ENCODE measurements around the gene PCDHGA5.
"Not testable (repeated sequence)": the region's sequence is repeated elsewhere in the genome, so short reads cannot be mapped to it uniquely, and the experiment has no call there.

PCDHGA5 gene

DNA sequence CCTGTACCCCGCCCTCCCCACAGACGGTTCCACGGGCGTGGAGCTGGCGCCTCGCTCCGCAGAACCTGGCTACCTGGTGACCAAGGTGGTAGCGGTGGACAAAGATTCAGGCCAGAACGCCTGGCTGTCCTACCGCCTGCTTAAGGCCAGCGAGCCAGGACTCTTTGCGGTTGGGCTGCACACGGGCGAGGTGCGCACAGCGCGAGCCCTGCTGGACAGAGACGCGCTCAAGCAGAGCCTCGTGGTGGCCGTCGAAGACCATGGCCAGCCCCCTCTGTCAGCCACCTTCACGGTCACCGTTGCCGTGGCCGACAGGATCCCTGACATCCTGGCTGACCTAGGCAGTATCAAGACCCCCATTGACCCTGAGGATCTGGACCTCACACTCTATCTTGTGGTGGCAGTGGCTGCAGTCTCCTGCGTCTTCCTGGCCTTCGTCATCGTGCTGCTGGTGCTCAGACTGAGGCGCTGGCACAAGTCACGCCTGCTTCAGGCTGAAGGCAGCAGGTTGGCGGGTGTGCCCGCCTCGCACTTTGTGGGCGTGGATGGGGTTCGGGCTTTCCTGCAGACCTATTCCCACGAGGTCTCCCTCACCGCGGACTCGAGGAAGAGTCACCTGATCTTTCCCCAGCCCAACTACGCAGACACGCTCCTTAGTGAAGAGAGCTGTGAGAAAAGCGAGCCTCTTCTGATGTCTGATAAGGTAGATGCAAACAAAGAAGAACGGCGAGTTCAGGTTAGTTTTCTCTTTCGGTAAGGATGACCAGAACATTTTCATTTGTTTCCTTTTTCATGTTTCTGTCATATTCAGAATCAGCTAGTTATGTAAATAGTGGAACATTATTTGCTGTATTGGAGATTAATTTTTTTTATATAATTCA is 2.3 kb downstream of the PCDHGA5 start:
- TF ChIP-seq ZNF274 (IDR thresholded peaks at IDR 0.05; ENCODE audit: low read depth, low read length), result no peak
- H3K4me3 ChIP-seq (ENCODE audit: low read length), result no peak overlapping the region

DNA sequence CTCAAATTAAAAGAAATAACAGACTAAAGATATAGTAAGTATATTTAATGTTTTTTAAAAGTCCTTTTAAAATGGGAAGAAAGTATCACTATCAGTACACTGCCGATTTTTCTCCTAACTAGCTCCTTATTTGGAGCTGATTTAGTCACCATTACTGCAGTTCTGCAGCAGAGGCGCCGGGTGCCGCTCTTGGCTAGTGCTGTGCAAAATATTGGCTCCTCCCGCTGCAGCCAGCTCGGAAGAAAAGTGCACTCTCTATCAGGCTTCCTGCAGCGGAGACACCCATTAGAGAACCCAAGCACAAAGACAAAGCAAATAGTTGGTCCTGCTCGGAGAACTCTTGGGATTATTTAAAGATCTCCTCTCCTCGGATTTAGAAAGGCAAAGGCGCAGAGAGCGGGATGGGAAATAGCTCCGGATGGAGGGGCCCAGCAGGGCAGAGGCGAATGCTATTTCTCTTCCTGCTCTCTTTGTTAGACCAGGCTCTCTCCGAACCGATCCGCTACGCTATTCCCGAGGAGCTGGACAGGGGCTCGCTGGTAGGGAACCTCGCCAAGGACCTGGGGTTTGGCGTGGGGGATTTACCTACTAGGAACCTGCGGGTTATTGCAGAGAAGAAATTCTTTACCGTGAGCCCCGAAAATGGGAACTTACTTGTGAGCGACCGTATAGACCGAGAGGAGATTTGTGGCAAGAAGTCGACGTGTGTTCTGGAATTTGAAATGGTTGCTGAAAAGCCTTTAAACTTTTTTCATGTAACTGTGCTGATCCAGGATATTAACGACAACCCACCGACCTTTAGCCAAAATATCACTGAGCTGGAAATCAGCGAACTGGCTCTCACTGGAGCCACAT is 6.3 kb downstream of the PCDHGA5 start, which contains the start of gene PCDHGB3:
PCDHGB3 (plus strand) TSS at position 249 of the 855 bp plus-strand sequence; CDS start at position 402, 153 bp downstream.
- no peak for TF ChIP-seq ZNF274 (IDR thresholded peaks at IDR 0.05; ENCODE audit: low read depth, low read length)
- H3K4me3 ChIP-seq (ENCODE audit: low read length), result peak within 1 kb of the TSS; percentile 43; the same call in 1 of the 2 replicates

GRCh38 chr5:141371572-141372475 is 7.9 kb downstream of the PCDHGA5 start:
- TF ChIP-seq ZNF274 (IDR thresholded peaks at IDR 0.05; ENCODE audit: low read depth, low read length), result no peak
- H3K4me3 ChIP-seq (ENCODE audit: low read length), result no peak overlapping the region

DNA sequence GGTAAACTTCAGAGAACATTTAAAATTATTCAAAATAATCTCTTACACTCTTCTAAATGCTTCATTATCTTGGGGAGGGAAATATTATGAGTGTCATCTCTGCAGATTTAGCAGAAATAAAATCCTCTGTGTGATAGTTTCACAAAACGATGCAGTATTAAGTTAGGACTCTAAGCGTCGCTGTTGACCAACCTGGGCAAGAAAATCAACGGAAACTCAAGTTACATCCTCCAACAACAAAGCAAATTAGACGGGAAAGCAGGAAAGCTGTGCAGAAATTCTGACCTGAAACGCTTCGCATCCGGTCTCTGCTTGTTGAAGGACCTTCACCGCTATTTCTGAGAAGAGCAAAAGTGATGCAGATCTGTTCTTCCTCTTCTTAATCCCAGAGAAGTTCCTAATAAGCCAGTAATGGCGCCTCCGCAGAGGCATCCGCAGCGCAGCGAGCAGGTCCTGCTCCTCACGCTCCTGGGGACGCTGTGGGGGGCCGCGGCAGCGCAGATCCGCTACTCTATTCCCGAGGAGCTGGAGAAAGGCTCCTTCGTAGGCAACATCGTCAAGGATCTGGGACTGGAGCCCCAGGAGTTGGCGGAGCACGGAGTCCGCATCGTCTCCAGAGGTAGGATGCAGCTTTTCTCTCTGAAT is 9.8 kb downstream of the PCDHGA5 start, which contains the start of gene PCDHGA6:
PCDHGA6 (plus strand) TSS at position 219 of the 645 bp plus-strand sequence; CDS start at position 412, 193 bp downstream.
- H3K4me3 ChIP-seq (ENCODE audit: low read length), result peak within 1 kb of the TSS; percentile 60; the same call in 1 of the 2 replicates
- no peak for TF ChIP-seq ZNF274 (IDR thresholded peaks at IDR 0.05; ENCODE audit: low read depth, low read length)

DNA sequence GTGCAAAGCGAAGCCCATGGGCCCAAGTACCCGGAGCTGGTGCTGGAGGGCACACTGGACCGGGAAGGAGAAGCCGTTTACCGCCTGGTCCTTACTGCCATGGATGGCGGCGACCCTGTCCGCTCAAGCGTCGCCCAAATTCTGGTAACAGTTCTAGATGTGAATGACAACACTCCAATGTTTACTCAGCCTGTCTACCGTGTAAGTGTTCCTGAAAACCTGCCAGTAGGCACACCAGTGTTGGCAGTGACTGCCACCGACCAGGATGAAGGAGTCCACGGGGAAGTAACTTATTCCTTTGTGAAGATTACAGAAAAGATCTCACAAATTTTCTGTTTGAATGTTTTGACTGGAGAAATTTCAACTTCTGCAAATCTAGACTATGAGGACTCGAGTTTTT is 10.7 kb downstream of the PCDHGA5 start:
- no peak for TF ChIP-seq ZNF274 (IDR thresholded peaks at IDR 0.05; ENCODE audit: low read depth, low read length)
- no peak overlapping the region for H3K4me3 ChIP-seq (ENCODE audit: low read length)

GRCh38 chr5:141375444-141376155 is 11.6 kb downstream of the PCDHGA5 start:
- not testable (repeated sequence) for H3K4me3 ChIP-seq (ENCODE audit: low read length)

DNA sequence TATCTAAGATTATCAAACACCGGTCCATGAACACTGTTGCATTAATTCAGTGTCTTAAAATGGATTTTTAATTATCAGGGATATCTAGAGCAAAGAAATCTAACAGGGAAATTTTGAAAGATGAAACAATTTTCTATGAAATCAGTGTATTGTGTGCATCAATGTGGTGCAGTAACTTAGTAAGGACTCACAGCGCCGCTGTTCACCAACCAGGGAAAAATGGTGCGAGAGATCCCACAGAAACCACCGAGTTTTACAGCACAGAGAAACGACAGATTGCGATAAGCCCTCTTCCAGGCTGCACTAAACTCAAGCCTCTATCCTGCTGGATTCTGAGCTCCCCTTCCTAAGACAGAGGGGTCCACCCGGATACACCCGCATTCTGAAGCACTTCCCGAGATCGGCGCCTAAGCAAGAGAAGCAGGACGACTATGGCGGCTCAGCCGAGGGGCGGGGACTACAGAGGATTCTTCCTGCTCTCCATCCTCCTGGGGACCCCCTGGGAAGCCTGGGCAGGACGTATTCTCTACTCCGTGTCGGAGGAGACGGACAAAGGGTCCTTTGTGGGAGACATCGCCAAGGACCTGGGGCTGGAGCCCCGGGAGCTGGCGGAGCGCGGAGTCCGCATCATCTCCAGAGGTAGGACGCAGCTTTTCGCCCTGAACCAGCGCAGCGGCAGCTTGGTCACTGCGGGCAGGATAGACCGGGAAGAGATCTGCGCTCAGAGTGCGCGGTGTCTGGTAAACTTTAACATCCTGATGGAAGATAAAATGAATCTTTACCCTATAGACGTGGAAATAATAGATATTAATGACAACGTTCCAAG is 18.7 kb downstream of the PCDHGA5 start, which contains the start of gene PCDHGA7:
PCDHGA7 (plus strand) TSS at position 274 of the 826 bp plus-strand sequence; CDS start at position 432, 158 bp downstream.
- TF ChIP-seq ZNF274 (IDR thresholded peaks at IDR 0.05; ENCODE audit: low read depth, low read length), result no peak
- peak within 1 kb of the TSS; percentile 30; the same call in 1 of the 2 replicates for H3K4me3 ChIP-seq (ENCODE audit: low read length)

DNA sequence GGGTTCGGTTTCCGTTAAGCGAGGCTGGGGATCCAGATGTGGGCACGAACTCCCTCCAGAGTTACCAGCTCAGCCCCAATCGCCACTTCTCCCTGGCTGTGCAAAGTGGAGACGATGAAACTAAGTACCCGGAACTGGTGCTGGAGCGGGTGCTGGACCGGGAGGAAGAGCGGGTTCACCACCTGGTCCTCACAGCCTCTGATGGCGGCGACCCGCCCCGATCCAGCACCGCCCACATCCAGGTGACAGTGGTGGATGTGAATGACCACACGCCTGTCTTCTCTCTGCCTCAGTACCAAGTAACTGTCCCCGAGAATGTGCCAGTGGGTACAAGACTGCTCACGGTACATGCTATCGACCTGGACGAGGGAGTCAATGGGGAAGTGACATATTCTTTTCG is 19.4 kb downstream of the PCDHGA5 start:
- no peak overlapping the region for H3K4me3 ChIP-seq (ENCODE audit: low read length)
- TF ChIP-seq ZNF274 (IDR thresholded peaks at IDR 0.05; ENCODE audit: low read depth, low read length), result no peak

GRCh38 chr5:141384471-141385267 is 20.7 kb downstream of the PCDHGA5 start:
- no peak overlapping the region for H3K4me3 ChIP-seq (ENCODE audit: low read length)
- no peak for TF ChIP-seq ZNF274 (IDR thresholded peaks at IDR 0.05; ENCODE audit: low read depth, low read length)

- H3K4me3 ChIP-seq (ENCODE audit: low read length), result peak within 1 kb of the TSS; percentile 14; the same call in 1 of the 2 replicates
Observed at GRCh38 chr5:141387557-141388311, 23.8 kb downstream of the PCDHGA5 start, which contains the start of gene PCDHGB4. PCDHGB4 (plus strand) TSS chr5:141387698; CDS start chr5:141387885, 187 bp downstream.

All from GM08714 (cell line).